GM23338 (cell line): ENCODE data around the gene SSU72. TPM values are rescaled to one million over a fixed set of nuclear protein-coding genes. Genes with fewer than 3 reads are reported as not detected.

ENCODE experiments used
- ATAC-seq: fragments of 200-7000 bp; cut with Tn5 transposase; 3 replicates; pipeline ENCODE4 v1.9.1; 2020
- DNase-seq: peaks from one replicate; pipeline ENCODE4 v3.0.0-alpha.2; 2015; ENCODE audit warnings: low spot score
- H2AFZ ChIP-seq: fragments of 200-600 bp; sonication (generic); 2 replicates; pipeline ENCODE4 v1.8.0; 2016; ENCODE audit warnings: antibody characterized with exemption, mild to moderate bottlenecking, moderate library complexity
- H3F3A ChIP-seq: fragments of 200-600 bp; sonication (generic); replicated peaks from 2 replicates; pipeline ENCODE4 v1.8.0; 2017; ENCODE audit warnings: antibody characterized with exemption, mixed run types, low read depth
- H3K27ac ChIP-seq: fragments of 200-600 bp; sonication (generic); 2 replicates; pipeline ENCODE4 v1.6.1; 2016; ENCODE audit warnings: low read depth
- H3K27me3 ChIP-seq: fragments of 200-600 bp; sonication (generic); 2 replicates; pipeline ENCODE4 v1.8.0; 2016; ENCODE audit warnings: mild to moderate bottlenecking, mixed run types, moderate library complexity; ENCODE audit not compliant: insufficient read depth
- H3K36me3 ChIP-seq: fragments of 200-600 bp; sonication (generic); 2 replicates; pipeline ENCODE4 v1.8.0; 2016; ENCODE audit warnings: mild to moderate bottlenecking; ENCODE audit not compliant: insufficient read depth
- H3K4me1 ChIP-seq: fragments of 200-600 bp; sonication (generic); 2 replicates; pipeline ENCODE4 v1.8.0; 2016; ENCODE audit warnings: mild to moderate bottlenecking, moderate library complexity; ENCODE audit not compliant: insufficient read depth
- H3K4me2 ChIP-seq: fragments of 200-600 bp; sonication (generic); 2 replicates; pipeline ENCODE4 v1.7.1; 2017; ENCODE audit warnings: mixed run types
- H3K4me3 ChIP-seq: fragments of 200-600 bp; sonication (generic); 2 replicates; pipeline ENCODE4 v1.6.1; 2016; ENCODE audit warnings: mixed run types
- H3K79me2 ChIP-seq: fragments of 200-600 bp; sonication (generic); replicated peaks from 2 replicates; pipeline ENCODE4 v1.8.0; 2017; ENCODE audit warnings: mild to moderate bottlenecking; ENCODE audit not compliant: insufficient read depth
- H3K9me2 ChIP-seq: fragments of 200-600 bp; sonication (generic); 2 replicates; pipeline ENCODE4 v1.8.0; 2017; ENCODE audit not compliant: insufficient read depth
- H4K20me1 ChIP-seq: fragments of 200-600 bp; sonication (generic); replicated peaks from 2 replicates; pipeline ENCODE4 v1.8.0; 2017; ENCODE audit warnings: mild to moderate bottlenecking; ENCODE audit not compliant: insufficient read depth
- H3K27ac Mint-ChIP-seq: 2 replicates; pipeline ENCODE4 v1.8.0; 2020; ENCODE audit warnings: inconsistent platforms, mild to moderate bottlenecking, moderate library complexity, mixed read lengths
- H3K27me3 Mint-ChIP-seq: 3 replicates; pipeline ENCODE4 v1.8.0; 2022; ENCODE audit warnings: low read depth, mild to moderate bottlenecking, moderate library complexity, mixed read lengths, inconsistent platforms; ENCODE audit not compliant: insufficient read depth, poor library complexity
- H3K36me3 Mint-ChIP-seq: 3 replicates; pipeline ENCODE4 v1.8.0; 2021; ENCODE audit warnings: low read depth, mild to moderate bottlenecking, inconsistent platforms, moderate library complexity, mixed read lengths
- H3K4me1 Mint-ChIP-seq: 3 replicates; pipeline ENCODE4 v1.8.0; 2020; ENCODE audit warnings: mild to moderate bottlenecking, inconsistent platforms, mixed read lengths
- H3K4me3 Mint-ChIP-seq: 3 replicates; pipeline ENCODE4 v1.8.0; 2021; ENCODE audit warnings: moderate library complexity, mild to moderate bottlenecking, inconsistent platforms, mixed read lengths
- H3K9me3 Mint-ChIP-seq: 3 replicates; pipeline ENCODE4 v1.8.0; 2020; ENCODE audit warnings: moderate library complexity, mild to moderate bottlenecking, inconsistent platforms, mixed read lengths
- CREB1 ChIP-seq: fragments of 250-450 bp; sonication (Bioruptor Pico); IDR thresholded peaks from 2 replicates; pipeline ENCODE4 v1.5.0; 2020; ENCODE audit warnings: low read depth, mild to moderate bottlenecking, moderate library complexity
- ETS1 ChIP-seq: IDR thresholded peaks from 2 replicates; pipeline ENCODE4 v1.6.1; 2016; ENCODE audit warnings: antibody characterized with exemption
- EZH2 ChIP-seq: fragments of 200-600 bp; sonication (generic); IDR thresholded peaks from one replicate; pipeline ENCODE4 v1.8.0; 2017; ENCODE audit warnings: antibody characterized with exemption, mild to moderate bottlenecking, low read depth; ENCODE audit not compliant: unreplicated experiment
- EZH2phosphoT487 ChIP-seq: fragments of 200-600 bp; sonication (generic); IDR thresholded peaks from one replicate; pipeline ENCODE4 v1.8.1; 2018; ENCODE audit warnings: antibody characterized with exemption; ENCODE audit not compliant: unreplicated experiment
- JUNB ChIP-seq: IDR thresholded peaks from one replicate; pipeline ENCODE4 v1.6.1; 2016; ENCODE audit warnings: antibody characterized with exemption; ENCODE audit not compliant: unreplicated experiment
- NANOG ChIP-seq: IDR thresholded peaks from 2 replicates; pipeline ENCODE4 v1.6.1; 2016; ENCODE audit warnings: antibody characterized with exemption, borderline replicate concordance
- POLR2AphosphoS5 ChIP-seq: IDR thresholded peaks from 2 replicates; pipeline ENCODE4 v1.6.1; 2016; ENCODE audit warnings: antibody characterized with exemption, low read depth
- STAT1 ChIP-seq: IDR thresholded peaks from one replicate; pipeline ENCODE4 v1.6.1; 2016; ENCODE audit warnings: antibody characterized with exemption; ENCODE audit not compliant: unreplicated experiment
- ZNF114 ChIP-seq: fragments of 250-450 bp; sonication (Bioruptor Pico); IDR thresholded peaks from 2 replicates; pipeline ENCODE4 v1.5.0; 2020; ENCODE audit warnings: mild to moderate bottlenecking, moderate library complexity
- ZNF331 ChIP-seq: fragments of 250-450 bp; sonication (Bioruptor Pico); IDR thresholded peaks from 2 replicates; pipeline ENCODE4 v1.5.0; 2020; ENCODE audit warnings: low read depth, mild to moderate bottlenecking, moderate library complexity
- polyA plus RNA-seq: library from polyadenylated mRNA; unstranded; fragments of >200 nt; fragmentation: Nextera tagmentation; extraction: Ambion mirVana; gene quantifications from 2 replicates; pipeline ENCODE4 v1.2.1, GENCODE V29; 2016
- total RNA-seq: library from RNA; depleted of rRNA; stranded (reverse); fragments of >200 nt; shearing (Covaris generic); gene quantifications from 2 replicates; pipeline ENCODE4 v1.2.3, GENCODE V29; 2014
- TF ChIP-seq, protein P1 (sequence below): IDR thresholded peaks from one replicate; pipeline ENCODE4 v1.6.1; 2018; ENCODE audit warnings: antibody characterized with exemption; ENCODE audit not compliant: unreplicated experiment
- TF ChIP-seq, protein P2 (sequence below), 2 experiments: fragments of 200-600 bp in 1 of 2; sonication (generic) in 1 of 2; conservative IDR thresholded peaks; 2 replicates each; pipeline versions ENCODE4 v1.5.1 to v1.6.1; 2016 to 2017; ENCODE audit warnings: antibody characterized with exemption in 2 of 2, low read depth in 2 of 2, mild to moderate bottlenecking in 2 of 2, moderate library complexity in 1 of 2
- TF ChIP-seq, protein P3 (sequence below): fragments of 250-450 bp; sonication (Bioruptor Pico); IDR thresholded peaks from 2 replicates; pipeline ENCODE4 v1.5.0; 2020; ENCODE audit warnings: mild to moderate bottlenecking, moderate library complexity

SSU72 gene
- total and polyA plus RNA-seq, 2 experiments from 2014 or later: 148 to 248 TPM

- H3K9me2 ChIP-seq: no peaks in the 10 kb centered on the region
- ATAC-seq (no peak), DNase-seq (no peak)
- no peaks in the 10 kb centered on the region for H3K36me3 ChIP-seq
- no peaks in the 10 kb centered on the region; the same call in 1 of the 2 replicates for H4K20me1 ChIP-seq
- no peaks in the 10 kb centered on the region for H3K27me3 ChIP-seq
- H3K4me3 ChIP-seq: no peak overlapping the region
- no peak overlapping the region for H3K27ac Mint-ChIP-seq
- peaks cover 12% of the 10 kb centered on the region for H3K27me3 Mint-ChIP-seq
- no peak overlapping the region for H2AFZ ChIP-seq
- no peaks in the 10 kb centered on the region; the same call in 1 of the 2 replicates for H3K4me1 ChIP-seq
- H3K79me2 ChIP-seq: no peaks in the 10 kb centered on the region
- TF ChIP-seq, protein P1, sequence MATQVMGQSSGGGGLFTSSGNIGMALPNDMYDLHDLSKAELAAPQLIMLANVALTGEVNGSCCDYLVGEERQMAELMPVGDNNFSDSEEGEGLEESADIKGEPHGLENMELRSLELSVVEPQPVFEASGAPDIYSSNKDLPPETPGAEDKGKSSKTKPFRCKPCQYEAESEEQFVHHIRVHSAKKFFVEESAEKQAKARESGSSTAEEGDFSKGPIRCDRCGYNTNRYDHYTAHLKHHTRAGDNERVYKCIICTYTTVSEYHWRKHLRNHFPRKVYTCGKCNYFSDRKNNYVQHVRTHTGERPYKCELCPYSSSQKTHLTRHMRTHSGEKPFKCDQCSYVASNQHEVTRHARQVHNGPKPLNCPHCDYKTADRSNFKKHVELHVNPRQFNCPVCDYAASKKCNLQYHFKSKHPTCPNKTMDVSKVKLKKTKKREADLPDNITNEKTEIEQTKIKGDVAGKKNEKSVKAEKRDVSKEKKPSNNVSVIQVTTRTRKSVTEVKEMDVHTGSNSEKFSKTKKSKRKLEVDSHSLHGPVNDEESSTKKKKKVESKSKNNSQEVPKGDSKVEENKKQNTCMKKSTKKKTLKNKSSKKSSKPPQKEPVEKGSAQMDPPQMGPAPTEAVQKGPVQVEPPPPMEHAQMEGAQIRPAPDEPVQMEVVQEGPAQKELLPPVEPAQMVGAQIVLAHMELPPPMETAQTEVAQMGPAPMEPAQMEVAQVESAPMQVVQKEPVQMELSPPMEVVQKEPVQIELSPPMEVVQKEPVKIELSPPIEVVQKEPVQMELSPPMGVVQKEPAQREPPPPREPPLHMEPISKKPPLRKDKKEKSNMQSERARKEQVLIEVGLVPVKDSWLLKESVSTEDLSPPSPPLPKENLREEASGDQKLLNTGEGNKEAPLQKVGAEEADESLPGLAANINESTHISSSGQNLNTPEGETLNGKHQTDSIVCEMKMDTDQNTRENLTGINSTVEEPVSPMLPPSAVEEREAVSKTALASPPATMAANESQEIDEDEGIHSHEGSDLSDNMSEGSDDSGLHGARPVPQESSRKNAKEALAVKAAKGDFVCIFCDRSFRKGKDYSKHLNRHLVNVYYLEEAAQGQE: no peak
- TF ChIP-seq, protein P2, sequence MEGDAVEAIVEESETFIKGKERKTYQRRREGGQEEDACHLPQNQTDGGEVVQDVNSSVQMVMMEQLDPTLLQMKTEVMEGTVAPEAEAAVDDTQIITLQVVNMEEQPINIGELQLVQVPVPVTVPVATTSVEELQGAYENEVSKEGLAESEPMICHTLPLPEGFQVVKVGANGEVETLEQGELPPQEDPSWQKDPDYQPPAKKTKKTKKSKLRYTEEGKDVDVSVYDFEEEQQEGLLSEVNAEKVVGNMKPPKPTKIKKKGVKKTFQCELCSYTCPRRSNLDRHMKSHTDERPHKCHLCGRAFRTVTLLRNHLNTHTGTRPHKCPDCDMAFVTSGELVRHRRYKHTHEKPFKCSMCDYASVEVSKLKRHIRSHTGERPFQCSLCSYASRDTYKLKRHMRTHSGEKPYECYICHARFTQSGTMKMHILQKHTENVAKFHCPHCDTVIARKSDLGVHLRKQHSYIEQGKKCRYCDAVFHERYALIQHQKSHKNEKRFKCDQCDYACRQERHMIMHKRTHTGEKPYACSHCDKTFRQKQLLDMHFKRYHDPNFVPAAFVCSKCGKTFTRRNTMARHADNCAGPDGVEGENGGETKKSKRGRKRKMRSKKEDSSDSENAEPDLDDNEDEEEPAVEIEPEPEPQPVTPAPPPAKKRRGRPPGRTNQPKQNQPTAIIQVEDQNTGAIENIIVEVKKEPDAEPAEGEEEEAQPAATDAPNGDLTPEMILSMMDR (conservative IDR thresholded peaks at IDR 0.05; ENCODE audit: low read depth in 2 of 2): no peak
- TF ChIP-seq POLR2AphosphoS5: no peak
- no peak for TF ChIP-seq CREB1 (CRISPR knock-in tag)
- TF ChIP-seq, protein P3, sequence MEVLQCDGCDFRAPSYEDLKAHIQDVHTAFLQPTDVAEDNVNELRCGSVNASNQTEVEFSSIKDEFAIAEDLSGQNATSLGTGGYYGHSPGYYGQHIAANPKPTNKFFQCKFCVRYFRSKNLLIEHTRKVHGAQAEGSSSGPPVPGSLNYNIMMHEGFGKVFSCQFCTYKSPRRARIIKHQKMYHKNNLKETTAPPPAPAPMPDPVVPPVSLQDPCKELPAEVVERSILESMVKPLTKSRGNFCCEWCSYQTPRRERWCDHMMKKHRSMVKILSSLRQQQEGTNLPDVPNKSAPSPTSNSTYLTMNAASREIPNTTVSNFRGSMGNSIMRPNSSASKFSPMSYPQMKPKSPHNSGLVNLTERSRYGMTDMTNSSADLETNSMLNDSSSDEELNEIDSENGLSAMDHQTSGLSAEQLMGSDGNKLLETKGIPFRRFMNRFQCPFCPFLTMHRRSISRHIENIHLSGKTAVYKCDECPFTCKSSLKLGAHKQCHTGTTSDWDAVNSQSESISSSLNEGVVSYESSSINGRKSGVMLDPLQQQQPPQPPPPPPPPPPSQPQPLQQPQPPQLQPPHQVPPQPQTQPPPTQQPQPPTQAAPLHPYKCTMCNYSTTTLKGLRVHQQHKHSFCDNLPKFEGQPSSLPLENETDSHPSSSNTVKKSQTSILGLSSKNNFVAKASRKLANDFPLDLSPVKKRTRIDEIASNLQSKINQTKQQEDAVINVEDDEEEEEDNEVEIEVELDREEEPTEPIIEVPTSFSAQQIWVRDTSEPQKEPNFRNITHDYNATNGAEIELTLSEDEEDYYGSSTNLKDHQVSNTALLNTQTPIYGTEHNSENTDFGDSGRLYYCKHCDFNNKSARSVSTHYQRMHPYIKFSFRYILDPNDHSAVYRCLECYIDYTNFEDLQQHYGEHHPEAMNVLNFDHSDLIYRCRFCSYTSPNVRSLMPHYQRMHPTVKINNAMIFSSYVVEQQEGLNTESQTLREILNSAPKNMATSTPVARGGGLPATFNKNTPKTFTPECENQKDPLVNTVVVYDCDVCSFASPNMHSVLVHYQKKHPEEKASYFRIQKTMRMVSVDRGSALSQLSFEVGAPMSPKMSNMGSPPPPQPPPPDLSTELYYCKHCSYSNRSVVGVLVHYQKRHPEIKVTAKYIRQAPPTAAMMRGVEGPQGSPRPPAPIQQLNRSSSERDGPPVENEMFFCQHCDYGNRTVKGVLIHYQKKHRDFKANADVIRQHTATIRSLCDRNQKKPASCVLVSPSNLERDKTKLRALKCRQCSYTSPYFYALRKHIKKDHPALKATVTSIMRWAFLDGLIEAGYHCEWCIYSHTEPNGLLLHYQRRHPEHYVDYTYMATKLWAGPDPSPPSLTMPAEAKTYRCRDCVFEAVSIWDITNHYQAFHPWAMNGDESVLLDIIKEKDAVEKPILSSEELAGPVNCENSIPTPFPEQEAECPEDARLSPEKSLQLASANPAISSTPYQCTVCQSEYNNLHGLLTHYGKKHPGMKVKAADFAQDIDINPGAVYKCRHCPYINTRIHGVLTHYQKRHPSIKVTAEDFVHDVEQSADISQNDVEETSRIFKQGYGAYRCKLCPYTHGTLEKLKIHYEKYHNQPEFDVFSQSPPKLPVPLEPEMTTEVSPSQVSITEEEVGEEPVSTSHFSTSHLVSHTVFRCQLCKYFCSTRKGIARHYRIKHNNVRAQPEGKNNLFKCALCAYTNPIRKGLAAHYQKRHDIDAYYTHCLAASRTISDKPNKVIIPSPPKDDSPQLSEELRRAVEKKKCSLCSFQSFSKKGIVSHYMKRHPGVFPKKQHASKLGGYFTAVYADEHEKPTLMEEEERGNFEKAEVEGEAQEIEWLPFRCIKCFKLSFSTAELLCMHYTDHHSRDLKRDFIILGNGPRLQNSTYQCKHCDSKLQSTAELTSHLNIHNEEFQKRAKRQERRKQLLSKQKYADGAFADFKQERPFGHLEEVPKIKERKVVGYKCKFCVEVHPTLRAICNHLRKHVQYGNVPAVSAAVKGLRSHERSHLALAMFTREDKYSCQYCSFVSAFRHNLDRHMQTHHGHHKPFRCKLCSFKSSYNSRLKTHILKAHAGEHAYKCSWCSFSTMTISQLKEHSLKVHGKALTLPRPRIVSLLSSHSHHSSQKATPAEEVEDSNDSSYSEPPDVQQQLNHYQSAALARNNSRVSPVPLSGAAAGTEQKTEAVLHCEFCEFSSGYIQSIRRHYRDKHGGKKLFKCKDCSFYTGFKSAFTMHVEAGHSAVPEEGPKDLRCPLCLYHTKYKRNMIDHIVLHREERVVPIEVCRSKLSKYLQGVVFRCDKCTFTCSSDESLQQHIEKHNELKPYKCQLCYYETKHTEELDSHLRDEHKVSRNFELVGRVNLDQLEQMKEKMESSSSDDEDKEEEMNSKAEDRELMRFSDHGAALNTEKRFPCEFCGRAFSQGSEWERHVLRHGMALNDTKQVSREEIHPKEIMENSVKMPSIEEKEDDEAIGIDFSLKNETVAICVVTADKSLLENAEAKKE (CRISPR knock-in tag): no peak
- TF ChIP-seq EZH2phosphoT487: no peak
- no peak for TF ChIP-seq ETS1
- TF ChIP-seq STAT1: no peak
- TF ChIP-seq NANOG: no peak
- no peak for TF ChIP-seq JUNB
- no peak for TF ChIP-seq EZH2
- no peak for TF ChIP-seq ZNF114 (CRISPR knock-in tag)
- no peak for TF ChIP-seq ZNF331
- H3K4me2 ChIP-seq: no peak overlapping the region
- peaks cover 5% of the 10 kb centered on the region for H3K4me1 Mint-ChIP-seq
- 0 out of 3 replicates have a peak, but pooled peaks cover 8% of the 10 kb centered on the region for H3K9me3 Mint-ChIP-seq
- H3K36me3 Mint-ChIP-seq: peaks cover 26% of the 10 kb centered on the region
- no peak overlapping the region for H3K27ac ChIP-seq
- peaks cover 10% of the 10 kb centered on the region for H3F3A ChIP-seq
- H3K4me3 Mint-ChIP-seq: no peak overlapping the region
Measured at GRCh38 chr1:1534401-1535154, 40.1 kb downstream of the SSU72 start.
